Measurements from ENCODE around the gene PATE2. TPM values are rescaled to one million over a fixed set of nuclear protein-coding genes. Genes with fewer than 3 reads are reported as not detected.

Gene PATE2
- total RNA-seq: 0.20 TPM in 2 of 3 replicates, not detected in the other

DNA sequence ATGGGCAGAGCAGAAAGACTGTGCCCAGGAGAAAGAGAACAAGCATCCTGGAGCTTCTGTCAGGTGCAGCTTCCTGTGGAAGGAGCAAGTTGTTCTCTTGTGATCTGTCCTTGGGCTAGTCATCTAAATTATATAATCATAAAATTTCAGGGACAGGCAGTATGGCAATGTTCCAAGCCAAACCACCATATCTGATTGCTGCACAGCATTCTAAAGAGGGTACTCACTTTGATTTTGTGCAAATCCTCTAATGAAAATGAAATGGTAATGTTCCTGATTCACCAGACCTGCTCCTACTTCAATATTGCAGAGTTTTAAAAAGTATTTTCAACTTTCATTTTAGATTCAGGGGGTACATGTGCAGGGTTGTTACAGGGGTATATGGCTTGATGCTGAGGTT is at the start of gene PATE2:
Gene PATE2, minus strand, starts transcription at position 101 of the 400 bp plus-strand sequence. Its CDS starts 55 bp downstream, at position 46.
- Mint-ChIP-seq H3K4me3 (no peak within 1 kb of the TSS), H3K27ac (no peak within 1 kb of the TSS), H3K4me1 (peaks cover 4% of the 10 kb centered on the region), H3K36me3 (no peaks in the 10 kb centered on the region), H3K27me3 (ENCODE audit: low read depth) (peaks cover 25% of the 10 kb centered on the region), H3K9me3 (peaks cover 4% of the 10 kb centered on the region)
- TF ChIP-seq CTCF (IDR thresholded peaks at IDR 0.05; ENCODE audit: unreplicated experiment): no peak
- no peak for DNase-seq (ENCODE audit: low spot score in 2 of 2, unreplicated experiment in 2 of 2)

DNA sequence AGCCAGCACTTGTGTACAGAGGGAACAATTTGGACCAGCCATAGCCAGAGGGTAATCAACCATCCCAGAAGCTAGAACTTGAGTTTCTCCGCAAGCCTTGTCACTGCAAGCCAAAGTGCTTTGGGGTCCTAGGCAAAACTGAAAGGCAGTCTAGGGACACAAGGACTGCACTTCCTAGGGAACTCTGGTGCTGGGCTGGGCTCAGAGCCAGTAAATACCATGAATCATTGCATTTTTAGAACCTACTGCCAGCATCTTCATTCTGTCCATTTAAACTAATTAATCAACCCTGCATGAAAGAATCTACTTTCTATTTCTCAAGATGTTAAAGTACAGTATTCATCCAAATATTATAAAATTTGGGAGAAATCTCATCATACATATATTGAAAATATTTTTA is 29.3 kb upstream of the PATE2 start:
- no peaks in the 10 kb centered on the region for H3K36me3 Mint-ChIP-seq
- H3K9me3 Mint-ChIP-seq: peaks cover 24% of the 10 kb centered on the region
- no peak overlapping the region for H3K27ac Mint-ChIP-seq
- peaks cover 8% of the 10 kb centered on the region for H3K27me3 Mint-ChIP-seq (ENCODE audit: low read depth)
- H3K4me1 Mint-ChIP-seq: no peaks in the 10 kb centered on the region
- DNase-seq (ENCODE audit: low spot score in 2 of 2, unreplicated experiment in 2 of 2): no peak
- TF ChIP-seq CTCF (IDR thresholded peaks at IDR 0.05; ENCODE audit: unreplicated experiment): no peak
- no peak overlapping the region for H3K4me3 Mint-ChIP-seq

- no peak for TF ChIP-seq CTCF (IDR thresholded peaks at IDR 0.05; ENCODE audit: unreplicated experiment)
- Mint-ChIP-seq H3K4me1 (no peaks in the 10 kb centered on the region), H3K9me3 (peaks cover 55% of the 10 kb centered on the region), H3K4me3 (no peak overlapping the region), H3K36me3 (no peaks in the 10 kb centered on the region), H3K27ac (no peak overlapping the region), H3K27me3 (ENCODE audit: low read depth) (no peaks in the 10 kb centered on the region)
- no peak for DNase-seq (ENCODE audit: low spot score in 2 of 2, unreplicated experiment in 2 of 2)
Measured at GRCh38 chr11:125802387-125802786, 23.8 kb upstream of the PATE2 start.

DNA sequence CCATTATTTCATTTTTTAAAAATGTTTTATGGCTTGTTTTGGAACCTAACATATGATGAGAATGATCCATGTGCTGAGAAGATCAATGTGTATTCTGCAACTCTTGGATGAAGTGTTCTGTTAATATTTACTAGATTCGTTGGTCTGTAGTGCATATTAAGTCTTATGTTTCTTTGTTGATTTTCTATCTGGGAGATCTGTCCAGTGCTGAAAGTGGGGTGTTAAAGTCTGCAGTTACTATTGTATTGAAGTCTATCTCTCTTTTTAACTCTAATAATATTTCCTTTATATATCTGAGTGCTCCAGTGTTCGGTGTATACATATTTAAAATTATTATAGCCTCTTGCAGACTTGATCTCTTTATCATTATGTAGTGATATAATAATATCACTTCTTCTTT is 21.2 kb upstream of the PATE2 start:
- H3K27me3 Mint-ChIP-seq (ENCODE audit: low read depth): no peaks in the 10 kb centered on the region
- no peak for DNase-seq (ENCODE audit: low spot score in 2 of 2, unreplicated experiment in 2 of 2)
- no peak for TF ChIP-seq CTCF (IDR thresholded peaks at IDR 0.05; ENCODE audit: unreplicated experiment)
- no peak overlapping the region for H3K4me3 Mint-ChIP-seq
- H3K9me3 Mint-ChIP-seq: peaks cover 79% of the 10 kb centered on the region
- no peaks in the 10 kb centered on the region for H3K36me3 Mint-ChIP-seq
- no peak overlapping the region for H3K27ac Mint-ChIP-seq
- no peaks in the 10 kb centered on the region for H3K4me1 Mint-ChIP-seq

DNA sequence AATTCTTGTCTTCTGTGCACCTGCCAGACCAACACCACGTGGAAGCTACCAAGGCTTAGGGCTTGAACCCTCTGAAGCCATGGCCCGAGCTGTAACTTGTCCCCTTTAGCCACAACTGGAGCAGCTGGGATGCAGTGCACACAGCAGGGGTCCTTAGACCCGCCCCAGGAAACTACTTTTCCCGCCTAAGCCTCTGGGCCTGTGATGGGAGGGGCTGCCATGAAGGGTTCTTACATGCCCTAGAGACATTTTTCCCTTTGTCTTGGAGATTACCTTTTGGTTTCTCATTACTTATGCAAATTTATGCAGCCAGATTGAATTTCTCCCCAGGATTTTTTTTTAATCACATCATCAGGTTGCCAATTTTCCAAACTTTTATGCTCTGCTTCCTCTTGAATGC is 19.0 kb upstream of the PATE2 start:
- no peaks in the 10 kb centered on the region for H3K27me3 Mint-ChIP-seq (ENCODE audit: low read depth)
- H3K4me3 Mint-ChIP-seq: no peak overlapping the region
- no peak overlapping the region for H3K27ac Mint-ChIP-seq
- H3K36me3 Mint-ChIP-seq: no peaks in the 10 kb centered on the region
- no peak for TF ChIP-seq CTCF (IDR thresholded peaks at IDR 0.05; ENCODE audit: unreplicated experiment)
- peaks cover 85% of the 10 kb centered on the region for H3K9me3 Mint-ChIP-seq
- no peak for DNase-seq (ENCODE audit: low spot score in 2 of 2, unreplicated experiment in 2 of 2)
- no peaks in the 10 kb centered on the region for H3K4me1 Mint-ChIP-seq

DNA sequence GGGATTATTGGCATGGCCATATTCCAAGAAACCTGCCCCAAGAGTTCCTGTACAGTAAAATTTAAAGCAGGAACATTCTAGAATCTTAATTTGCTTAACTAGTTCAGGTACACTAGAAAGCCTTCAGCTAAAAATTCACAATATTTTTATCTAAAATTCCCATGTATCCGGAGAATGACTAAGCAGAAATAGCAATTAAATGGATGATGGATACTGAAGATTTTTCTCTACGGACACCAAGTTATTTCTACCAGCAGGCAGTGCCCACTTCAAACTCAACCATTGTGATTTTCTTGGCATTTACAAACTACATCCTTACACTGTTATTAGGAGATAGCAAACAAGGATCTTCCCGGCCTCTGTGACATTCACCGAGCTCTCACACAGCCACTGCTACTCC is 12.2 kb upstream of the PATE2 start:
- DNase-seq (ENCODE audit: low spot score in 2 of 2, unreplicated experiment in 2 of 2): no peak
- no peak for TF ChIP-seq CTCF (IDR thresholded peaks at IDR 0.05; ENCODE audit: unreplicated experiment)
- Mint-ChIP-seq H3K36me3 (no peaks in the 10 kb centered on the region), H3K27me3 (ENCODE audit: low read depth) (peaks cover 13% of the 10 kb centered on the region), H3K27ac (no peak overlapping the region), H3K4me3 (no peak overlapping the region), H3K4me1 (no peaks in the 10 kb centered on the region), H3K9me3 (peaks cover 31% of the 10 kb centered on the region)

Data from mesothelial cell of epicardium (in vitro differentiated cells).